ENCODE data around the gene TMEM218.

DNA sequence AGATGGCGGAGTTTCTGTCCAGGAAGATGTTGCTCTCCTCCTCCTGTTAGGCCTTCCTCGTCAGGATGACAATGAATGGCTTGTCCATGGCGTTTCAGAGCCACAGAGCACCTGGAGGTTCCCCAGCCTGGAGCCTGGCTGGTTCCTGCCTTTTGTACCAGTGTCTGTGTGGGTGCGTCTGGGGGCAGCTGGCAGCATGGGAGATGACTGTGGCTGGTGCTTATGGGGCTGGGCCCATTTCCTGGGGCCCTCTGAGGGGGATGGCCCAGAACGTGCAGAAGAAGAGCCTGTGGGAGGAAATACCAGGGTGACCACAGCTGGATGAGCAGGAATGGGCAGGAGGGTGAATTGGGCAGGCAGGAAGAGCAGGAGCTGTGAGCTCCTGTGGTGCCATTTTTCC, 41.6 kb downstream of the TMEM218 start:
- TF ChIP-seq, protein P1, sequence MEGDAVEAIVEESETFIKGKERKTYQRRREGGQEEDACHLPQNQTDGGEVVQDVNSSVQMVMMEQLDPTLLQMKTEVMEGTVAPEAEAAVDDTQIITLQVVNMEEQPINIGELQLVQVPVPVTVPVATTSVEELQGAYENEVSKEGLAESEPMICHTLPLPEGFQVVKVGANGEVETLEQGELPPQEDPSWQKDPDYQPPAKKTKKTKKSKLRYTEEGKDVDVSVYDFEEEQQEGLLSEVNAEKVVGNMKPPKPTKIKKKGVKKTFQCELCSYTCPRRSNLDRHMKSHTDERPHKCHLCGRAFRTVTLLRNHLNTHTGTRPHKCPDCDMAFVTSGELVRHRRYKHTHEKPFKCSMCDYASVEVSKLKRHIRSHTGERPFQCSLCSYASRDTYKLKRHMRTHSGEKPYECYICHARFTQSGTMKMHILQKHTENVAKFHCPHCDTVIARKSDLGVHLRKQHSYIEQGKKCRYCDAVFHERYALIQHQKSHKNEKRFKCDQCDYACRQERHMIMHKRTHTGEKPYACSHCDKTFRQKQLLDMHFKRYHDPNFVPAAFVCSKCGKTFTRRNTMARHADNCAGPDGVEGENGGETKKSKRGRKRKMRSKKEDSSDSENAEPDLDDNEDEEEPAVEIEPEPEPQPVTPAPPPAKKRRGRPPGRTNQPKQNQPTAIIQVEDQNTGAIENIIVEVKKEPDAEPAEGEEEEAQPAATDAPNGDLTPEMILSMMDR (IDR thresholded peaks at IDR 0.05; ENCODE audit: insufficient read depth, low read depth, low read length) = no peak
- no peak for TF ChIP-seq EZH2 (IDR thresholded peaks at IDR 0.05; ENCODE audit: insufficient read depth, low read length)
